ENCODE measurements around the gene EPB41. TPM values are rescaled to one million over a fixed set of nuclear protein-coding genes. Genes with fewer than 3 reads are reported as not detected.
A peak's percentile ranks its signal among the peaks of the same experiment; 100 is the strongest.
"Not testable (repeated sequence)": the region's sequence is repeated elsewhere in the genome, so short reads cannot be mapped to it uniquely, and the experiment has no call there.

Gene EPB41
- total RNA-seq, 2 experiments from 2014 or later: 77.1 to 86.7 TPM

GRCh38 chr1:29011775-29012174, 97.4 kb downstream of the EPB41 start:
- Mint-ChIP-seq H3K9me3 (no peaks in the 10 kb centered on the region), H3K4me1 (peaks cover 5% of the 10 kb centered on the region), H3K4me3 (no peak overlapping the region), H3K36me3 (peaks cover 5% of the 10 kb centered on the region), H3K27me3 (no peaks in the 10 kb centered on the region), H3K27ac (no peak overlapping the region)
- no peak for DNase-seq

- H3K36me3 Mint-ChIP-seq: no peaks in the 10 kb centered on the region
- no peak overlapping the region for H3K4me3 Mint-ChIP-seq
- H3K9me3 Mint-ChIP-seq: no peaks in the 10 kb centered on the region
- DNase-seq: no peak
- H3K27me3 Mint-ChIP-seq: no peaks in the 10 kb centered on the region
- H3K4me1 Mint-ChIP-seq: no peaks in the 10 kb centered on the region
- no peak overlapping the region for H3K27ac Mint-ChIP-seq
These were observed 102.9 kb downstream of the EPB41 start for GRCh38 chr1:29017235-29017634.

DNA sequence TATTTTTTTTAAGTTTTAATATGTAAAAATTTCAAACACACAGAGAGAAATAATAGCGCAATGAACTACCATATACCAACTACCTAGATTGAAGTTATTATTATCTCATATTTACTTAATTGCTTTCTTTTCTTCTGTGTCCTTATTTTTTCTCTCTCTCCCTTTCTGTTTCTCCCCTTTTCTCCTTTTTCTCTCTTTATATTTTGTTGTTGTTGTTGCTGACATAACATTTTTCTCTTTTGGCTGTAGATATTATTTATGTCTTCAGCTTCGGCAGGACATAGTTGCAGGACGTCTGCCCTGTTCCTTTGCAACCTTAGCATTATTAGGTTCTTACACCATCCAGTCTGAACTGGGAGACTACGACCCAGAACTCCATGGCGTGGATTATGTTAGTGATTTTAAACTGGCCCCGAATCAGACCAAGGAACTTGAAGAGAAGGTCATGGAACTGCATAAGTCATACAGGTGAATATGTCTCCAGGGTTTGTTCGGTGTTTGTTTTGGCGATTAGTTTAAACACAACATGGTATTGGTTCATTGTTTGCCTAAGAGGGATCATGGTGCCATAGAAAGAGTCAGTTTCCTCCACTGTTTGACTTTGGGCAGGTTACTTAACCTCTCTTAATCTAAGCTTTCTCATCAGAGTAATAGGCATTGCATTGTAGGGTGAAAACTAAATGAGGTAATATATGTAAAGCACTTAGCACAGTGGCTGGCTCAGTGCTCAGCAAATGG, 103.8 kb downstream of the EPB41 start:
- no peak for DNase-seq
- Mint-ChIP-seq H3K36me3 (no peaks in the 10 kb centered on the region), H3K4me3 (no peak overlapping the region), H3K27ac (no peak overlapping the region), H3K9me3 (no peaks in the 10 kb centered on the region), H3K4me1 (no peaks in the 10 kb centered on the region), H3K27me3 (no peaks in the 10 kb centered on the region)

GRCh38 chr1:29022620-29023019, 108.3 kb downstream of the EPB41 start:
- Mint-ChIP-seq H3K4me3 (no peak overlapping the region), H3K36me3 (peaks cover 6% of the 10 kb centered on the region), H3K27ac (no peak overlapping the region), H3K9me3 (no peaks in the 10 kb centered on the region), H3K27me3 (no peaks in the 10 kb centered on the region), H3K4me1 (peaks cover 4% of the 10 kb centered on the region)
- no peak for DNase-seq

GRCh38 chr1:29029667-29030066, 115.3 kb downstream of the EPB41 start:
- Mint-ChIP-seq H3K4me3 (no peak overlapping the region), H3K36me3 (peaks cover 8% of the 10 kb centered on the region), H3K9me3 (no peaks in the 10 kb centered on the region), H3K27ac (peak overlapping the region; percentile 37), H3K27me3 (no peaks in the 10 kb centered on the region), H3K4me1 (peaks cover 4% of the 10 kb centered on the region)
- DNase-seq: no peak

GRCh38 chr1:29032841-29033240, 118.5 kb downstream of the EPB41 start:
- Mint-ChIP-seq H3K4me3 (no peak overlapping the region), H3K4me1 (no peaks in the 10 kb centered on the region), H3K27ac (no peak overlapping the region), H3K36me3 (peaks cover 4% of the 10 kb centered on the region), H3K9me3 (no peaks in the 10 kb centered on the region), H3K27me3 (no peaks in the 10 kb centered on the region)
- DNase-seq: no peak

DNA sequence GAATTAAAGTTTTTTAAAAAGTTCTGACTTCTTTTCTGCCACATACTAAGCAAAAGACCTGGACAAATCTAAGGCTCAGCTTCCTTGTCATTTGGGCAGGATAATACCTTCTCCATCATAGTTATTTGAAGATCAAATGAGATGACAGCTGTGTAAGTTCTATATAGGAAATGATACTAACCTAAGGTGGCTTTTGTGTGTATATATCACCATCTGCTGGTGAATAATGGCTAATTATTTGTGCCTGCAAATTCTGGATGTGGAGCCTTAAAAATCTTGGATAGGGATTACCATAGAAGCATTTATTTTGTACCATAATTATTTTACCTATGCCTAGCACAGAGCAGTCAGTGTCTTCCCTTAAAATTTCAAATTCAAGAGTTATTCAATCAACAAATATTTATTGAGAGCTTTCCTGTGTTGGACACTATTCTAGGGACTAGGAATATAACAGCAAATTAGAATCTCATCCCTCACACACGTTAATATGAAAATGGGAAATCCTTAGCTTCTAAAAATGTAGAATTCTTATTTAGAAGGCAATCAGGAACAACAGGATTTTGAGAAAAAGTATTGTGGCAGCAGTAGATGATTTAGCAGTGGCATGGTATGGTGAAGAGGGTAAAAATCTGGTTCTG, 119.6 kb downstream of the EPB41 start:
- no peaks in the 10 kb centered on the region for H3K4me1 Mint-ChIP-seq
- no peak overlapping the region for H3K4me3 Mint-ChIP-seq
- H3K36me3 Mint-ChIP-seq: peaks cover 4% of the 10 kb centered on the region
- H3K9me3 Mint-ChIP-seq: no peaks in the 10 kb centered on the region
- H3K27ac Mint-ChIP-seq: no peak overlapping the region
- no peak for DNase-seq
- no peaks in the 10 kb centered on the region for H3K27me3 Mint-ChIP-seq

DNA sequence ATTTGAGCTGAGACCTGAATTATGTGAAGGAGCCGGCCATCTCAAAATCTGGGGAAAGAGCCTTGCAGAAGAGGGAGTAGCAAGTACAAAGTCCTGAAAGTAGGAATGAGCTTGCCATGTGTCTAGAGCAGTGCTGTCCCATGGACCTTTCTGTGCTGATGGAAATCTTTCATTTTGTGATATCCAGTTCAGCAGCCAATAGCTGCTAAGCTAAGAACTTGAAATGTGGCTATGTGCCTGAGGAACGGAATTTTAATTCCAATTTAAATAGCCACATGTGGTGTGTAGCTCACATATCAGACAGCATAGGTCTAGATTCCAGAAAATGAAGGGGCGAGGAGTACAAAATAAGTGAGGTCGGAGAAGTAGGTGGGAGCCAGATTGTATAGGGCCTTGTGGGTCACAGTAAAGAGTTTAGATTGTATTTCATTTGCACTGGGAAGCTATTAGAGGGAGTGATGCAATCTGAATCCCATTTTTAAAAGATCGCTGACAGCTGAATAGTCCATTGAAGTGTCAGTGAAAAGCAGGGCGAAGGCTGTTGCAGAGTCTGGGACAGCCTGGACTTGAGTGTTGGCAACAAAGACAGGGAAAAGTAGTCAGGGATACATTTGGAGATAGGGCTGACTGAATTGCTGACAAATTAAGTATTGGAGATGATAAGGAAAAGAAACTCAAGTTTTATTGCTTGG, 129.1 kb downstream of the EPB41 start:
- H3K27me3 Mint-ChIP-seq: no peaks in the 10 kb centered on the region
- H3K4me1 Mint-ChIP-seq: peaks cover 22% of the 10 kb centered on the region
- H3K36me3 Mint-ChIP-seq: peaks cover 16% of the 10 kb centered on the region
- H3K4me3 Mint-ChIP-seq: no peak overlapping the region
- peak overlapping the region; percentile 88 for H3K27ac Mint-ChIP-seq
- DNase-seq: no peak
- H3K9me3 Mint-ChIP-seq: no peaks in the 10 kb centered on the region

DNA sequence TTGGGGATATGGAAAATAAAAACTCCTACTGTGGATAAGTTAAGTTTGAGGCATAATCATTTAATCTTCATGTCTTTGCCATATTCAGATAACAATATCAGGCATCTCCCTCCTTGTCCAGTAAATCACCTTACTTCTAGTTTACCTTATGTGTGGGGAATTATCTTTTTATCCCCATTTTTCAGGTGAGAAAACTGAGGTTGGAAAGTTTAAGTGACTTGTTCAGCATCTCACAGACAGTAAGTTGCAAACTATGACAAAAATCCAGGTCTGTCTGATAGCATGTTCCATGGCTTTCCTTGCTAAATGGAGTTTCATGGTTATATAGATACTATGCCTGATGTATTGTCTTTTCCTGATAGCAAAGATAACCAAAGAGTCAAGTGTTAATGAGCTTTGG, 129.6 kb downstream of the EPB41 start:
- no peak for DNase-seq
- Mint-ChIP-seq H3K27me3 (no peaks in the 10 kb centered on the region), H3K27ac (no peak overlapping the region), H3K9me3 (no peaks in the 10 kb centered on the region), H3K4me1 (peaks cover 22% of the 10 kb centered on the region), H3K4me3 (no peak overlapping the region), H3K36me3 (peaks cover 16% of the 10 kb centered on the region)

DNA sequence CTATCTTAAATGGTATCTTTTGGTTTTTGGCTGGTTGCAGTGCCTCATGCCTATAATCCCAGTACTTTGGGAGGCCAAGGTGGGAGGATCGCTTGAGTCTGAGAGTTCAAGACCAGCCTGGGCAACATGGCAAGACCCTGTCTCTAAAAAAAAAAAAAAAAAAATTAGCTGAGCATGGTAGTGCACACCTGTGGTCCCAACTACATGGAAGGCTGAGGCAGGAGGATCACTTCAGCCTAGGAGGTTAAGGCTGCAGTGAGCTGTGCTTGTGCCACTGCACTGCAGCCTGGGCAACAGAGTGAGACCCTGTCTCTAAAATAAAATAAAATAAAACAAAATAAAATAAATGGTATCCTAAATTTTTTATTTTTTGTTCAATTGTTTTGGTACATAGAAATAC, 131.3 kb downstream of the EPB41 start:
- H3K9me3 Mint-ChIP-seq, DNase-seq, H3K4me3 Mint-ChIP-seq, H3K27ac Mint-ChIP-seq, H3K27me3 Mint-ChIP-seq: not testable (repeated sequence)
- Mint-ChIP-seq H3K4me1 (peaks cover 22% of the 10 kb centered on the region), H3K36me3 (peaks cover 19% of the 10 kb centered on the region)

DNA sequence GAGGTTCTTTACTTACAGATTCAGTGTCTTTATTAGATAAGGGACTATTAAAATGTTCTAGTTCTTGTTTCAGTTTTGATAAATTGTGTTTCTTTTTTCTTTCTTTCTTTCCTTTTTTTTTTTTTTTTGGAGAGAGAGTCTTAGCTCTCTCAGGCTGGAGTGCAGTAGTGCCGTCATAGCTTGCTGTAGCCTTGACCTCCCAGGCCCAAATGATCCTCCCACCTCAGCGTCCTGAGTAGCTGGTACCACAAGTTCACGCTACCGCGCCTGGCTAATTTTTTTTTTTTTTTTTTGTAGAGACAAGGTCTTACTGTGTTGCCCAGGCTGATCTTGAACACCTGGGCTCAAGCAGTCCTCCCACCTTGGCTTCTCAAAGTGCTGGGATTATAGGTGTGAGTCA, 132.8 kb downstream of the EPB41 start:
- Mint-ChIP-seq H3K27ac (peak overlapping the region; percentile 58), H3K36me3 (peaks cover 13% of the 10 kb centered on the region)

GRCh38 chr1:29050166-29050565, 135.8 kb downstream of the EPB41 start:
- peaks cover 6% of the 10 kb centered on the region for H3K4me1 Mint-ChIP-seq
- H3K9me3 Mint-ChIP-seq: no peaks in the 10 kb centered on the region
- no peak overlapping the region for H3K27ac Mint-ChIP-seq
- H3K27me3 Mint-ChIP-seq: no peaks in the 10 kb centered on the region
- H3K36me3 Mint-ChIP-seq: peaks cover 7% of the 10 kb centered on the region
- H3K4me3 Mint-ChIP-seq: no peak overlapping the region
- no peak for DNase-seq

More for the DNA sequence above, 132.8 kb downstream of the EPB41 start:
- H3K4me1 Mint-ChIP-seq: peaks cover 14% of the 10 kb centered on the region
- no peak for DNase-seq
- H3K9me3 Mint-ChIP-seq: no peaks in the 10 kb centered on the region
- H3K4me3 Mint-ChIP-seq: no peak overlapping the region
- H3K27me3 Mint-ChIP-seq: no peaks in the 10 kb centered on the region

DNA sequence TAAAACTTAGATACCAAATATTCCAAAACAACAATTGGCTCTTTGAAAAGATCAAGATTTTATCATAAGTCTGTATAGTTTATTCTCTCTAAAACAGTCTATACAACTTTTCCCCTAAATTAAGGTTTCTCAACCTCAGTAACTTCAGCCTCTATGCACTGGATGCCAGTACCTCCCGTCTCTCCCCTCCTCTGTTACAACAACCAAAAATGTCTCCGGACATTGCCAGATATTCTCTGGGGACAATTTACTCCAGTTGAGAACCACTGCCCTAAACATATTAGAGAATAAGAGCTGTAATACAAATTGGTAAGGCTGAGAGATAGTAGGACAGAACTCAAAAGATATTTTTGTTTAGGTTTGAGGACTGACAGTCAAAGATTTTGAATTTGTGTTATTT, 137.7 kb downstream of the EPB41 start:
- Mint-ChIP-seq H3K27ac (no peak overlapping the region), H3K36me3 (peaks cover 7% of the 10 kb centered on the region)
- no peak for DNase-seq

GRCh38 chr1:29052941-29053340, 138.6 kb downstream of the EPB41 start:
- Mint-ChIP-seq H3K27ac (no peak overlapping the region), H3K4me1 (peaks cover 3% of the 10 kb centered on the region), H3K4me3 (no peak overlapping the region), H3K9me3 (no peaks in the 10 kb centered on the region), H3K36me3 (peaks cover 7% of the 10 kb centered on the region), H3K27me3 (no peaks in the 10 kb centered on the region)
- no peak for DNase-seq

More for the DNA sequence above, 137.7 kb downstream of the EPB41 start:
- Mint-ChIP-seq H3K9me3 (no peaks in the 10 kb centered on the region), H3K4me3 (no peak overlapping the region), H3K4me1 (peaks cover 2% of the 10 kb centered on the region), H3K27me3 (no peaks in the 10 kb centered on the region)

DNA sequence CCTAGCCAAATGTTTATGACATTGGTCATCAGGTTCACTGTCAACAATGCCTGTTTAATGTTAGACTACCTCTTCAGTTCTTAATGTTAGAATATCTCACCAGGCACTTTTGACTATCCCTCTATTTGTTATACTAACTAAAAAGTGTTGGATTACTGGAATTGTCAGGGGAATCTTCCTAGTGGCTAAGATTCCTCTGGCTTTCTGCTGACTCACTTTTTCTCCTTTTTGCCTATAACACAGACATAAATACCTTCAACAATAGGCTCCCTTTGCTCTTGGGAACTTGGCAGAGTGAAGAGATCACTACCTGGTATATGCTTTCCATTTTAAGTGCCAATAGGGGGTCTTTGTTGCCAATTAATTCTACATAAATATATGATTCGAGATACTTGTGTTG, 140.8 kb downstream of the EPB41 start:
- Mint-ChIP-seq H3K4me1 (peaks cover 12% of the 10 kb centered on the region), H3K36me3 (peaks cover 8% of the 10 kb centered on the region), H3K27ac (no peak overlapping the region), H3K9me3 (no peaks in the 10 kb centered on the region), H3K4me3 (no peak overlapping the region), H3K27me3 (no peaks in the 10 kb centered on the region)
- no peak for DNase-seq
